GF-D8 (cell line): ENCODE measurements around the gene MAN1B1.

Experiments
- DNase-seq: peaks from one replicate; lab custom pipeline; 2025; lab: John Stamatoyannopoulos, UW

Gene MAN1B1

DNA sequence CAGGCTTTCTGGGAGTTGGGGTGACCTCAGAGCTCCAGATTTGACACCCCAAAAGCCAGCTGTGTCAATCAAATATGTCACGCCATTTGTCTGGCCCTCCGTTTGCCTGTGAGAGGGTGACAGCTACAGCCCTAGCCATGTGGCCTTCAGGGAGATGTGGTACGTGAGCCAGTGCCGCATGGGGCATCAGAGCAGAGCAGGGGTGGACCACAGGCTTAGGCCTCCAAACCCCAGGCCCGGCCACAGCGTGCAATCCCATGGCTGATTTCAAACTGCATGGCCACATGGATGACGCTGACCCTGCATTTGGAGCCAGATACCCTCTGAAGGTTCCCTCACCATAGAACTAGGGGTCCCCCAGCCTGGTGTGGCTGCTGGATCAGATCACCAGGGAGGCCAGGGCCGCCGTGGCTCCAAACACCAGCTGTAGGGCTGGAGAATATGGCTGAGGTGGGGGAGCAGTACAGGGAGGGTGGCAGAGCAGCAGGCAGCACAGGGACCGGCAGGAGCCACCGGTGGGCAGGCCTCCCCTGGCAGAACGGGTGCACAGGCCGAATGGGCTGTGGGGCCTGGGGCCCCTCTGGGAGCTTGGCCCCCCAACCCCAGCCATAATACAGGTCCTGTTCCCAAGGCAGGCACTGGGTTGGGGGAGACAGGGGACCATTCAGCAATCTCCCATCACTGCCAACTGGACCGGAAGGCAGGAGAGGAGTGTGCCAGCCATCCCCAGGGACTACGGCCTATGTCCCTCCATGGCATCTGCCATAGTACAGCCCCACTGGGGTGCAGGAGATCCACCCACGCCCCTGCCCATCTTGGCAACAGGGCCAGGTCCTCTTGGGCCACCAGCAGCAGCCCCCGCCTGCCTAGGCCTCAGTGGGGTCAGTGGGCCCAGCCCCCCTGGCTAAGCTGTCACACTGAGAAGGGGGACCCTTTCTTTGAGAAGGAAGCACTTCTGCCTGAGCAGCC lies 18.0 kb upstream of the MAN1B1 start:
- no peak for DNase-seq

- DNase-seq: no peak
These were observed 17.2 kb upstream of the MAN1B1 start for GRCh38 chr9:137069508-137070091.

GRCh38 chr9:137070201-137070905 lies 16.4 kb upstream of the MAN1B1 start, which contains the start of gene SAPCD2:
Gene SAPCD2 (minus strand): TSS chr9:137070557. CDS start chr9:137070460, 97 bp downstream.
- DNase-seq: peak; percentile 80

GRCh38 chr9:137070906-137071275 lies 15.9 kb upstream of the MAN1B1 start:
- peak; percentile 41 for DNase-seq

GRCh38 chr9:137071282-137071681 lies 15.5 kb upstream of the MAN1B1 start:
- no peak for DNase-seq

DNA sequence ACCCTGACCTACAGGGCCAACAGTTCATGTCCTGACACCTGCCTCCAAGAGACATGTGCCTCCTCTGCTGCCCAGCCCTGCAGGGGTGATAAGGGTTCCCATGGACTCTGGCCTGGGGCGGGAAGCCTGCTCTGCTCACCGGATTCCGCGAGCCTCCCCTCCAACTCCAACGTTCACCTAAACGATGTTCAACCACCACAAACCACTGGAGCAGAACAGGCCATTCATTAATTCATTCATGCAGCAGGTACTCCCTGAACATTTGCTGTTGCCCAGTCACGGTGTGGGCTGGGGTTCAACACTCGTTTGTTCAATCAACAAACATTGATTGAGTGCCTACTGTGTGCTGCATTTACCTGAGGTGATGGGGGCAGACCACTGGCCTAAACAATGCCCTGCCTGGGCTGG lies 12.8 kb upstream of the MAN1B1 start:
- DNase-seq: no peak

GRCh38 chr9:137074657-137075274 lies 12.0 kb upstream of the MAN1B1 start:
- DNase-seq: no peak

GRCh38 chr9:137075275-137075775 lies 11.5 kb upstream of the MAN1B1 start:
- no peak for DNase-seq

DNA sequence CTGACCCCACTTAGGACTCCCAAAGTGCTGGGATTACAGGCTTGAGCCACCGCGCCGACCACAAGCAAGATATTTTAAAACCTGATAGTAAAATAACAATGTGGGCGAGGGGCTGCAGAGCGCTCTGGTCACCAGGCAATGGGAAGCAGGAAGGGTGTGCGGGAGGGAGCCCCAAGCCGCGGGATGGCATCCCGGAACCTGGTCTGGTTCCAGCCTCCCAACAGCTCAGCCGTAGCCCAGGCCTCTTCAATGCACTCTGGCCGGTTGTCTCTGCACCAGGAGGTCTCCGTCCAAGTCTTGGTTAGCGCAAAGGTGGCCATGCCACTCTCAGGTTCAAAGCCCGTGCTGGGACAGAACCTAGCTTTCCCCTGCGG lies 10.2 kb upstream of the MAN1B1 start:
- DNase-seq: no peak

GRCh38 chr9:137077010-137077747 lies 9.6 kb upstream of the MAN1B1 start, which contains the start of gene UAP1L1:
Gene UAP1L1 (plus strand): TSS chr9:137077517. CDS start chr9:137077533, 16 bp downstream.
- DNase-seq: no peak

DNA sequence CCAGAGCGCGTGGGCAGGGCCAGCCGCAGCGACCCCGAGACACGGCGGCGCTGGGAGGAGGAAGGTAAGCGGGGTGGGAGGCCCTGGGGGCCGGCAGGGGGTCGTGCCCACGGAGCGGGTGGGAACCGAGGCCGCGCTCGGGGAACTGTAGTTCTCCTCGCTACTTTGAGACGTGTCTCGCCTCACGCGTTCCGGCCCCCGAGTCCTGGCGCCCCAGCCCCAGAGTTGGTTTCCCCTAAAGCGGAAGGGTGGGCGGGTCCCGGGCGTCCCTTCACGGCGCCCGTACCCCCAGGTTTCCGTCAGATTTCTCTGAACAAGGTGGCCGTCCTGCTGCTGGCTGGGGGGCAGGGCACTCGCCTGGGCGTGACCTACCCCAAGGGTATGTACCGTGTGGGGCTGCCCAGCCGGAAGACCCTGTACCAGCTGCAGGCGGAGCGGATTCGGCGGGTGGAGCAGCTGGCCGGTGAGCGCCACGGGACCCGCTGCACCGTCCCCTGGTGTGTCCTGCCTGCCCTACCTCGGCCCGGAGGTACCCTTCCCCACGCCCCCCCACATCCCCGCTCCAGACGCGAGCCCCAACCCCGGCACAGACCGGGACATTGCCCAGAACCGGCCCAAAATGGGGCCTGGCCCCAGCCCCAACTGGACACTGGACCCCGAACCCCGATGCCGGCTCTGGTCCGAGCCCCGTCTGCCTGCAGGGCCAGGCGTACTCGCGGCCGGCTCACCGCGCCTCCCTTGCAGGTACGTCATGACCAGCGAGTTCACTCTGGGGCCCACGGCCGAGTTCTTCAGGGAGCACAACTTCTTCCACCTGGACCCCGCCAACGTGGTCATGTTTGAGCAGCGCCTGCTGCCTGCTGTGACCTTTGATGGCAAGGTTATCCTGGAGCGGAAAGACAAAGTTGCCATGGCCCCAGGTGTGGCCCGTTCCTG lies 8.8 kb upstream of the MAN1B1 start:
- DNase-seq: no peak

GRCh38 chr9:137078701-137079400 lies 7.9 kb upstream of the MAN1B1 start:
- no peak for DNase-seq

- no peak for DNase-seq
These were observed 7.4 kb upstream of the MAN1B1 start for GRCh38 chr9:137079401-137079787.

- DNase-seq: no peak
These were observed 6.3 kb upstream of the MAN1B1 start for GRCh38 chr9:137080260-137081122.

GRCh38 chr9:137082222-137082924 lies 4.4 kb upstream of the MAN1B1 start:
- no peak for DNase-seq

GRCh38 chr9:137082925-137083290 lies 3.9 kb upstream of the MAN1B1 start:
- DNase-seq: no peak

DNA sequence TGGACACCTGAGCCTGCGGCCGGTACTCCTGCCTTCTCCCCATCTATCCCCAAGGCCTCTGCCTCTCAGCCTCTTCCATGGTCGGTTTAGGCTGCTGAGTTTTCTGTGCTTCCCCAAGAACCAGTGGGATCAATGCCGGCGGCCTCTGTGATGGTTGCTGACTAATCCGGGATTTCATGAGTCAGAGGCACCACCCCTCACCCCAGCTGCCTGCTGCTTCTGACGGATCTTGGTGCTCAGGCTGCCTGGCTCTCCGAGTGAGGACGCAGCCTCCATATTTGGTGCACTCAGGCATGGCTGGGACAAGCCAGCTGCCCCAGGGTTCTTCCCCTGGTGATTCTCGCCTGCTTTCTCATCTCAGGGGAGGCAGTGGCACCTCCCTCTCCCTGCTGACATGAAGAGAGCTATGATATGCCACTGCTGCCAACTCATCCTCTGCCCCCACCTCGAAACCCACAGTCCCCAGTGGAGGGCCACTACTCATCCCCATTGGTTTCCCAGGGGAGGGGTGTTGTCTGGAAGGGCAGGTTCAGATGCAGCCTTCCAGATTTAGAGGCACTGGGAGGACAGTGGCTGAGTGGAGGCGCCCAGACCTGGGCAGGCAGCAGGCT lies 3.3 kb upstream of the MAN1B1 start:
- DNase-seq: no peak

DNA sequence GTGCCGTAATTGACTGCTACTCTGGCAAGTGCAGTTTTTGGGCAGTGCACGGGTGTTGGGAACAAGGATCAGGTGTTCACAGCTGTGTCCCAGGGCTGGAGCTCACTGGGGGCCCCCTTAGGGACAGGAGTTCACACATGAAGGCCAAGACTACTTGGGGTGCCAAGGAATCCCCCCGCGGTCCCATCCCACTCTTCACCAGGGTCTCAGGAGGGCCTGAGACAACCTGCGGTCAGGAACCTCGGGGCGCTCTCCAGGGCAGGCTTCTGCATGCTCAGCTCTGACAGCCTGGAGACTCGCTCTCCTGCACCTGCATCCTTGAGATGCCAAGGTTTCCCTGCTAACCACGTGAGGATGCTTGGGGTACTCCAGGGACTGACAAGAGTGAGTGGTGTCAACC lies 2.3 kb upstream of the MAN1B1 start:
- no peak for DNase-seq
